ENCODE results near the gene NIT1. TPM values are rescaled to one million over a fixed set of nuclear protein-coding genes. Genes with fewer than 3 reads are reported as not detected.

Gene NIT1
- total and polyA plus RNA-seq, 7 donors = 24.4 to 66.6 (median 39.6) TPM

DNA sequence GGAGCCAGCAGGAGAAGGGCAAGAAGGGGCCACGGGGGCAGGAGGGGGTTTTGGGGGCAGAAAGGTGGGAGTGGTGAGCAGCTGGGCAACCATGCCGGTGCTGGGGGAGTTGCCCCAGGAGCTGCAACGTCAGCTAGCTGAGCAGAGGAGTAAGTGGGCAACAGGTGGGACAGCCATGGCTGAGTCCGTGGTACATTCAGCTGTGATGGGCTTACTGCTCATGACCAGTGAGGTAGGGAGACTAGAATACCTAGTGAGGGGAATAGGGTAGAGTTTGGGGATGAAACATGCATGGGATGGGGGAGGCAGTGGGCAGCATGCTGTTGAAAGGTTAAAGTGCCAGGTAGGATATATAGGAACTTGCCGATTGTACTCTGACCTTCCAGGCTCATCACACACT lies 43.7 kb downstream of the NIT1 start:
- Histone ChIP-seq H3K4me1 (peaks cover 0 to 43% (median 37%) of the 10 kb centered on the region in 4 donors), H3K4me3 (no peak overlapping the region), H3K9me3 (no peaks in the 10 kb centered on the region), H3K36me3 (peaks cover 0 to 57% (median 9%) of the 10 kb centered on the region in 4 donors), H3K27ac (no peak overlapping the region), H3K27me3 (no peaks in the 10 kb centered on the region)
- DNase-seq = no peak
- TF ChIP-seq, protein P1, sequence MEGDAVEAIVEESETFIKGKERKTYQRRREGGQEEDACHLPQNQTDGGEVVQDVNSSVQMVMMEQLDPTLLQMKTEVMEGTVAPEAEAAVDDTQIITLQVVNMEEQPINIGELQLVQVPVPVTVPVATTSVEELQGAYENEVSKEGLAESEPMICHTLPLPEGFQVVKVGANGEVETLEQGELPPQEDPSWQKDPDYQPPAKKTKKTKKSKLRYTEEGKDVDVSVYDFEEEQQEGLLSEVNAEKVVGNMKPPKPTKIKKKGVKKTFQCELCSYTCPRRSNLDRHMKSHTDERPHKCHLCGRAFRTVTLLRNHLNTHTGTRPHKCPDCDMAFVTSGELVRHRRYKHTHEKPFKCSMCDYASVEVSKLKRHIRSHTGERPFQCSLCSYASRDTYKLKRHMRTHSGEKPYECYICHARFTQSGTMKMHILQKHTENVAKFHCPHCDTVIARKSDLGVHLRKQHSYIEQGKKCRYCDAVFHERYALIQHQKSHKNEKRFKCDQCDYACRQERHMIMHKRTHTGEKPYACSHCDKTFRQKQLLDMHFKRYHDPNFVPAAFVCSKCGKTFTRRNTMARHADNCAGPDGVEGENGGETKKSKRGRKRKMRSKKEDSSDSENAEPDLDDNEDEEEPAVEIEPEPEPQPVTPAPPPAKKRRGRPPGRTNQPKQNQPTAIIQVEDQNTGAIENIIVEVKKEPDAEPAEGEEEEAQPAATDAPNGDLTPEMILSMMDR (IDR thresholded peaks at IDR 0.05) = no peak
- TF ChIP-seq EP300 (IDR thresholded peaks at IDR 0.05) (no peak), POLR2A (IDR thresholded peaks at IDR 0.05) (no peak), POLR2AphosphoS5 (IDR thresholded peaks at IDR 0.05) (no peak)
- WGBS, 2 donors = 88 to 92% methylated on average over 5 of the region's 5 CpGs
- intact Hi-C loops (cut with DNase I) = no loop called here

- Histone ChIP-seq H3K36me3 (peaks cover 0 to 54% (median 9%) of the 10 kb centered on the region in 4 donors), H3K4me1 (peaks cover 0 to 47% (median 41%) of the 10 kb centered on the region in 4 donors), H3K27ac (no peak overlapping the region), H3K27me3 (no peaks in the 10 kb centered on the region), H3K9me3 (no peaks in the 10 kb centered on the region), H3K4me3 (no peak overlapping the region)
- DNase-seq = no peak
- intact Hi-C loops (cut with DNase I) = no loop called here
- no peak for TF ChIP-seq POLR2A (IDR thresholded peaks at IDR 0.05)
- TF ChIP-seq, protein P1 (IDR thresholded peaks at IDR 0.05) = no peak
- TF ChIP-seq POLR2AphosphoS5 (IDR thresholded peaks at IDR 0.05) = no peak
- no peak for TF ChIP-seq EP300 (IDR thresholded peaks at IDR 0.05)
- WGBS, 2 donors = 83 to 84% methylated on average over 7 of the region's 7 CpGs
These were observed 44.1 kb downstream of the NIT1 start for GRCh38 chr1:161162052-161162451.

DNA sequence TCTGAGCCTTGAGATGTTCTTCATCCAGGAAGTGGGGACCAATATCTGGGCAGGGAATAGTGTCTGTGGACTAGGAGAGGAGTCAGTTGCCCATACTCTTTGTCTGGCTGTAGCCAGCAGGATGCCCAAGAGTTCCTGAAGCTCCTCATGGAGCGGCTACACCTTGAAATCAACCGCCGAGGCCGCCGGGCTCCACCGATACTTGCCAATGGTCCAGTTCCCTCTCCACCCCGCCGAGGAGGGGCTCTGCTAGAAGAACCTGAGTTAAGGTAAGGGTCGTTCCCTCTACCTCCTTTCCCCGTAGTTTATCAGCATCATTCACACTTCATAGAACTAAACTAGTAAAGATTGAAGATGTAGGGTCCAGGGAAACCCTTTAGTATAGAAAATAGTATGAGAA lies 44.9 kb downstream of the NIT1 start:
- peak; percentile 59 for DNase-seq
- Histone ChIP-seq H3K4me1 (peaks cover 0 to 54% (median 48%) of the 10 kb centered on the region in 4 donors), H3K27me3 (no peaks in the 10 kb centered on the region), H3K4me3 (no peak overlapping the region), H3K27ac (no peak overlapping the region), H3K9me3 (no peaks in the 10 kb centered on the region), H3K36me3 (peaks cover 0 to 46% (median 9%) of the 10 kb centered on the region in 4 donors)
- TF ChIP-seq POLR2A (IDR thresholded peaks at IDR 0.05) (no peak), POLR2AphosphoS5 (IDR thresholded peaks at IDR 0.05) (no peak), EP300 (IDR thresholded peaks at IDR 0.05) (no peak)
- TF ChIP-seq, protein P1 (IDR thresholded peaks at IDR 0.05) = no peak
- 94 to 95% methylated on average over 10 of the region's 10 CpGs for WGBS, 2 donors
- intact Hi-C loops (cut with DNase I) = no loop called here

- DNase-seq = no peak
- TF ChIP-seq EP300 (IDR thresholded peaks at IDR 0.05) = no peak
- TF ChIP-seq, protein P1 (IDR thresholded peaks at IDR 0.05) = no peak
- TF ChIP-seq POLR2AphosphoS5 (IDR thresholded peaks at IDR 0.05) = no peak
- no peak for TF ChIP-seq POLR2A (IDR thresholded peaks at IDR 0.05)
- no peak overlapping the region for H3K4me3 ChIP-seq
- no peak overlapping the region for H3K27ac ChIP-seq
- H3K4me1 ChIP-seq = peaks cover 0 to 57% (median 48%) of the 10 kb centered on the region in 4 donors
- intact Hi-C loops (cut with DNase I) = no loop called here
- peaks cover 0 to 43% (median 9%) of the 10 kb centered on the region in 4 donors for H3K36me3 ChIP-seq
- WGBS, 2 donors = 93 to 94% methylated on average over 5 of the region's 5 CpGs
- no peaks in the 10 kb centered on the region for H3K27me3 ChIP-seq
- no peaks in the 10 kb centered on the region for H3K9me3 ChIP-seq
These were observed 45.9 kb downstream of the NIT1 start for GRCh38 chr1:161163793-161164192.
